ENCODE results near the gene HTR3C. TPM values are rescaled to one million over a fixed set of nuclear protein-coding genes. Genes with fewer than 3 reads are reported as not detected.
"Not testable (repeated sequence)": the region's sequence is repeated elsewhere in the genome, so short reads cannot be mapped to it uniquely, and the experiment has no call there.

HTR3C gene
- total RNA-seq, 1 donor from 2014 or later = not detected

DNA sequence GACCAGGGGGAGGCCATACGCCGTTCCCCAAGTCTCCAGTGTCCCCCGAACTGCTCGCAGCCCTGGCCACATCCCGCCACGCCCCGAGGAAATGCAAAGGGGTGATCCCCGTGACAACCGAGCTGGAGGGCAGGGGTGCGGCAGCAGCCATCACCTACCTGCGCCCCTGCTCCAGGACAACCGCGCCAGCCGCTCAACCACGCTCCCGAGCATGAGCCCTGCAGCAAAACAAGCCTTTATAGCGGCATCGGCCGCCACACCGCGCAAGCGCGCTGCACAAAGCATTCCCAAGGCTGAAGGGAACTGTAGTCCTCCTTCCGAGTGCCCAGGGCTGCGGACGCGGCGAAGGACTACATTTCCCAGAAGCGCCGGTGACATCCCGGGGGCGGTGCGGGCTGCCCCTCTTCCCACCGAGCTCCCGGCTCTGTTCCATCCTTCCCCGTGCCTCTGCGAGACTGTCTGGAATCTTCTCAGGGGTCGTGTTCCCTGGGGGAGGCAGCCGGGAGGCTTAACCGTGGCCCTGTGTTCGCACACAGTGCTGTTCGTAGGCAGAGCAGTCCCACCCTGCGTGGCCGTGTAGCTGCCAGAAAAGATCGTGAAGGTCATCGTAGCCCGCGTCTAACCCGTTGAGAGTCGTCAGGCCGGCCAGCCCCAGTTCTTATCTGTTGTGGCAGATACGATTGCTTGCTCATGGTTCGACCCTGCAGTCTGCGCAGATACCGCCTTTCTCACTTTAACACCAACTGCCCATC lies 35.0 kb upstream of the HTR3C start, which contains the start of gene ABCC5:
Gene ABCC5, minus strand, starts transcription at position 213 of the 752 bp plus-strand sequence. CDS start 3,492 bp downstream, outside the sequence.
- H3K9me3 Mint-ChIP-seq = no peaks in the 10 kb centered on the region
- H3K27ac Mint-ChIP-seq = peak within 1 kb of the TSS; percentile 90
- peak within 1 kb of the TSS; percentile 99 for H3K4me3 Mint-ChIP-seq
- H3K4me1 Mint-ChIP-seq = peaks cover 28% of the 10 kb centered on the region
- intact Hi-C loops (cut with micrococcal nuclease) = loop anchor here (1.0 to 10.0 kb wide), 10 partner anchors 113 to 794 kb away; partner anchors contain the start of genes AP2M1, DVL3, EIF2B5 and KLHL24
- H3K36me3 Mint-ChIP-seq (ENCODE audit: low read depth) = peaks cover 5% of the 10 kb centered on the region
- H3K27me3 Mint-ChIP-seq = peaks cover 9% of the 10 kb centered on the region
- peak; percentile 95 for DNase-seq

- DNase-seq = no peak
- Mint-ChIP-seq H3K36me3 (ENCODE audit: low read depth) (peaks cover 5% of the 10 kb centered on the region), H3K27ac (peak overlapping the region; percentile 90), H3K27me3 (peaks cover 9% of the 10 kb centered on the region), H3K4me1 (peaks cover 28% of the 10 kb centered on the region), H3K9me3 (no peaks in the 10 kb centered on the region), H3K4me3 (peak overlapping the region; percentile 99)
- intact Hi-C loops (cut with micrococcal nuclease) = loop anchor here (5.0 to 10.0 kb wide), 4 partner anchors 139 to 794 kb away; partner anchors contain the start of genes DVL3, KLHL24 and VPS8
Observed at GRCh38 chr3:184018424-184018973, 34.3 kb upstream of the HTR3C start.

DNA sequence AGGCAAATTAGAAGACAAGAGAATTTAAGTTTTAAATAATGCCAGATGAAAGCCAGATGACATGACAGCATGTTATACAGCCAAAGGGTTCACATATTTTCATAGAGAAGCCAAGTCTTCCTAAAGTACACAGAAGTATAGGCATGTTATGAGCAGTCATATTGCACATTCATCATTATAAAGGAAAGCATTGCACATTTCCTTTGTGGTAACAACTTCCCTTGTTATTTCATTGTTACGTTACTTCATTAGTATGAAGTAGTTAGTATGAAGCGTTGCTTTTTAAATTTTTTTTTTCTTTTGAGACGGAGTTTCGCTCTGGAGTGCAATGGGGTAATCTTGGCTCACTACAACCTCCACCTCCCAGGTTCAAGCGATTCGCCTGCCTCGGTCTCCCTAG lies 30.5 kb upstream of the HTR3C start:
- Mint-ChIP-seq H3K36me3 (ENCODE audit: low read depth) (peaks cover 2% of the 10 kb centered on the region), H3K4me3 (no peak overlapping the region), H3K4me1 (peaks cover 12% of the 10 kb centered on the region), H3K27me3 (peaks cover 12% of the 10 kb centered on the region), H3K27ac (no peak overlapping the region), H3K9me3 (no peaks in the 10 kb centered on the region)
- intact Hi-C loops (cut with micrococcal nuclease) = no loop called here
- DNase-seq = no peak

DNA sequence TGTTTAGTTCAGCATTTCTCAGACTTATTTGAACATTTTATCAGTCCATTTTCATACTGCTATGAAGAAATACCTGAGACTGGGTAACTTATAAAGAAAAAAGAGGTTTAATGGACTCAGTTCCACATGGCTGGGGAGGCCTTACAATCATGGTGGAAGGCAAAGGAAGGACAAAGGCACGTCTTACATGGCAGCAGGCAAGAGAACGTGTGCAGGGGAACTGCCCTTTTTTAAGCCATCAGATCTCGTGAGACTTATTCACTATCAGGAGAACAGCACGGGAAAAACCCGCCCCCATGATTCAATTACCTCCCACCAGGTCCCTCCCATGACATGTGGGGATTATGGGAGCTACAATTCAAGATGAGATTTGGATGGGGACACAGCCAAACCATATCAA lies 27.6 kb upstream of the HTR3C start:
- H3K9me3 Mint-ChIP-seq; intact Hi-C loops (cut with micrococcal nuclease); H3K4me1 Mint-ChIP-seq; H3K36me3 Mint-ChIP-seq (ENCODE audit: low read depth); H3K27ac Mint-ChIP-seq; H3K4me3 Mint-ChIP-seq; DNase-seq; H3K27me3 Mint-ChIP-seq: not testable (repeated sequence)

GRCh38 chr3:184028275-184028890 lies 24.5 kb upstream of the HTR3C start:
- DNase-seq; H3K36me3 Mint-ChIP-seq (ENCODE audit: low read depth); H3K4me1 Mint-ChIP-seq; H3K27ac Mint-ChIP-seq; H3K4me3 Mint-ChIP-seq; intact Hi-C loops (cut with micrococcal nuclease); H3K9me3 Mint-ChIP-seq; H3K27me3 Mint-ChIP-seq: not testable (repeated sequence)

GRCh38 chr3:184029443-184029842 lies 23.4 kb upstream of the HTR3C start:
- Mint-ChIP-seq H3K9me3 (no peaks in the 10 kb centered on the region), H3K27ac (no peak overlapping the region), H3K4me1 (no peaks in the 10 kb centered on the region), H3K4me3 (no peak overlapping the region), H3K36me3 (ENCODE audit: low read depth) (no peaks in the 10 kb centered on the region), H3K27me3 (peaks cover 3% of the 10 kb centered on the region)
- DNase-seq = no peak
- intact Hi-C loops (cut with micrococcal nuclease) = no loop called here

- intact Hi-C loops (cut with micrococcal nuclease) = no loop called here
- H3K27ac Mint-ChIP-seq = no peak overlapping the region
- H3K4me3 Mint-ChIP-seq = no peak overlapping the region
- no peaks in the 10 kb centered on the region for H3K9me3 Mint-ChIP-seq
- no peaks in the 10 kb centered on the region for H3K4me1 Mint-ChIP-seq
- no peak for DNase-seq
- H3K36me3 Mint-ChIP-seq (ENCODE audit: low read depth) = no peaks in the 10 kb centered on the region
- peaks cover 3% of the 10 kb centered on the region for H3K27me3 Mint-ChIP-seq
Observed at GRCh38 chr3:184030536-184030935, 22.3 kb upstream of the HTR3C start.

- Mint-ChIP-seq H3K27ac (no peak within 1 kb of the TSS), H3K27me3 (peaks cover 3% of the 10 kb centered on the region), H3K4me1 (no peaks in the 10 kb centered on the region), H3K36me3 (ENCODE audit: low read depth) (no peaks in the 10 kb centered on the region), H3K4me3 (no peak within 1 kb of the TSS), H3K9me3 (no peaks in the 10 kb centered on the region)
- intact Hi-C loops (cut with micrococcal nuclease) = no loop called here
- no peak for DNase-seq
Observed at GRCh38 chr3:184031187-184031792, 21.6 kb upstream of the HTR3C start, which contains the start of gene HTR3D. Gene HTR3D (plus strand): TSS chr3:184031742. CDS start chr3:184031742, 0 bp downstream.

DNA sequence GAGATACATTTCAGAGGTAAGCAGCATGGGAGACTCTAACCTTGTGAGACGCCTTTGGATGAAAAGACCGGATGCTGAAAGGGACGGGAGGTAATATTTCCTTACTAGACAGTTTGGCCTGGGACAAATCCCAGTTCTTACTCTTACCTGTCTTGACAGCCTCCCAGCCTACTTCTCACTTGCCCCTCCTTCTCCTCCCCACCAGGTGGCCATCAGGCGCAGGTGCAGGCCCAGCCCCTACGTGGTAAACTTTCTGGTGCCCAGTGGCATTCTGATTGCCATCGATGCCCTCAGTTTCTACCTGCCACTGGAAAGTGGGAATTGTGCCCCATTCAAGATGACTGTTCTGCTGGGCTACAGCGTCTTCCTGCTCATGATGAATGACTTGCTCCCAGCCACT lies 15.0 kb upstream of the HTR3C start:
- Mint-ChIP-seq H3K27ac (no peak overlapping the region), H3K36me3 (ENCODE audit: low read depth) (no peaks in the 10 kb centered on the region), H3K4me3 (no peak overlapping the region), H3K27me3 (peaks cover 3% of the 10 kb centered on the region), H3K9me3 (no peaks in the 10 kb centered on the region), H3K4me1 (no peaks in the 10 kb centered on the region)
- no peak for DNase-seq
- intact Hi-C loops (cut with micrococcal nuclease) = no loop called here

GRCh38 chr3:184038307-184038706 lies 14.5 kb upstream of the HTR3C start:
- DNase-seq; H3K4me1 Mint-ChIP-seq; H3K36me3 Mint-ChIP-seq (ENCODE audit: low read depth); H3K27me3 Mint-ChIP-seq; H3K4me3 Mint-ChIP-seq; H3K27ac Mint-ChIP-seq; H3K9me3 Mint-ChIP-seq; intact Hi-C loops (cut with micrococcal nuclease): not testable (repeated sequence)

DNA sequence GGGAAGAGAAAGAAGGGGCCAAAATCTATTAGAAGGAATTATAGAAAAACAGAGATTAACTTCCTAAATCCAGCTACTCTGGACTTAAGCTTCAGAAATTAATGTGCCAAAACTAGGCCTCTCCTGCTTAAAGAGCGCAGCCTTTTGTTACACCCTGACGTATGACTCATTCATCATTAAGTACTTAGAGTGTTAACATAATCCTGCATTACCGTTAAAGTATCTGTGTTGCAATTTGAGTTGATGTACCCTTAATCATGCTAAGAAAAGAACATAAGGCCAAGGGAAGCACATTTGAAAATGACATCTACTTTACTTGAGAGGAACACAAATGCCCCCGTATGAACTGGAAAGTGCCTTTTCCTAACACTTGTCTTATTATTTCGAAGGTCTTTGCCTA lies 13.4 kb upstream of the HTR3C start:
- H3K4me1 Mint-ChIP-seq = no peaks in the 10 kb centered on the region
- DNase-seq = no peak
- intact Hi-C loops (cut with micrococcal nuclease) = no loop called here
- no peaks in the 10 kb centered on the region for H3K36me3 Mint-ChIP-seq (ENCODE audit: low read depth)
- H3K9me3 Mint-ChIP-seq = no peaks in the 10 kb centered on the region
- H3K27ac Mint-ChIP-seq = no peak overlapping the region
- no peak overlapping the region for H3K4me3 Mint-ChIP-seq
- no peaks in the 10 kb centered on the region for H3K27me3 Mint-ChIP-seq

DNA sequence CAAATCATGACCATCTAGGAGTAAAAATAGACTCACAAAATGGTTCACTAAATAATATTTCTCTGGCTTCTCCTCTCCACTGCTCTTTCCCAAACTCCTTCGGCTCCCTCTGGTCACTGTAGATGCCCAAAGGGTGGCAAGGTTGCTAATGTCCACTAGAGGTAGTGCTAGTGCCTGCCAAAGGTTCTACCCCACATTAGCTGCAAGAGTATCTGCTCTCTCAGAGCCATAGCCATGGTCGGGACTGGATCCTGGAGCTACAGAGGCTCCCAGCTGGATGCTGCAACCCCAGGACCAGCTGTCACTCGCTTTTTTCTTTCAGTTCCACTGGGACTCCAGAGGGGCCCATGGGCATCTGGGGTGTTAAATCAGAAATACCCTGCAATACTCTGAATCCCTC lies 12.8 kb upstream of the HTR3C start:
- peaks cover 2% of the 10 kb centered on the region for H3K27me3 Mint-ChIP-seq
- no peaks in the 10 kb centered on the region for H3K36me3 Mint-ChIP-seq (ENCODE audit: low read depth)
- intact Hi-C loops (cut with micrococcal nuclease) = no loop called here
- no peaks in the 10 kb centered on the region for H3K9me3 Mint-ChIP-seq
- no peak overlapping the region for H3K4me3 Mint-ChIP-seq
- H3K4me1 Mint-ChIP-seq = no peaks in the 10 kb centered on the region
- H3K27ac Mint-ChIP-seq = no peak overlapping the region
- no peak for DNase-seq

GRCh38 chr3:184042617-184043016 lies 10.2 kb upstream of the HTR3C start:
- intact Hi-C loops (cut with micrococcal nuclease) = no loop called here
- no peaks in the 10 kb centered on the region for H3K36me3 Mint-ChIP-seq (ENCODE audit: low read depth)
- no peak for DNase-seq
- no peaks in the 10 kb centered on the region for H3K9me3 Mint-ChIP-seq
- peaks cover 2% of the 10 kb centered on the region for H3K27me3 Mint-ChIP-seq
- no peaks in the 10 kb centered on the region for H3K4me1 Mint-ChIP-seq
- H3K4me3 Mint-ChIP-seq = no peak overlapping the region
- no peak overlapping the region for H3K27ac Mint-ChIP-seq

DNA sequence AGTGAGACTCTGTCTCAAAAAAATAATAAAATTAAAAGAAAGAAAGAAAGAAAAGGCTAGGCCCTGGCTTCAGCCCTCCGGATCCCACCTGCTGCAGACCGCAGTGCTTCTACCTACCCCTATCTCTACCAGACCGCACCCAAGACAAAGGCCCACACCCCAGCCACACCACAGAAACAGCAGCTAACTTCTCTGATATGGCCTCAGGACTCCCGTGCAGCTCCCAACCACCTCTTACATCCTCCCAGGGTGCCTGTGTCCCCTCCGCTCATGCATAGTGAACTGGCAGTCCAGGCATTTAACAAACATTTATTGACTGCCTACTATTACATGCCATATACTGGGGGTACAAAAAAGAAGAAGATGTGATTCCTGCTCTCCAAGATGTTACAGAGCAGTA lies 6.9 kb upstream of the HTR3C start:
- no peaks in the 10 kb centered on the region for H3K4me1 Mint-ChIP-seq
- intact Hi-C loops (cut with micrococcal nuclease) = no loop called here
- H3K9me3 Mint-ChIP-seq = no peaks in the 10 kb centered on the region
- H3K27ac Mint-ChIP-seq = no peak overlapping the region
- no peak for DNase-seq
- no peaks in the 10 kb centered on the region for H3K36me3 Mint-ChIP-seq (ENCODE audit: low read depth)
- peaks cover 5% of the 10 kb centered on the region for H3K27me3 Mint-ChIP-seq
- no peak overlapping the region for H3K4me3 Mint-ChIP-seq

Data from activated CD4-positive, alpha-beta T cell treated with anti-CD3 and anti-CD28 coated beads, Interleukin-2, amount 10 ng/mL, durations not matched to agents 24 days and 14 days (primary cell).